Measurements from ENCODE around the gene ANKS1B.

GRCh38 chr12:98725476-98726247, 1259.1 kb downstream of the ANKS1B start:
- TF ChIP-seq CTCF (IDR thresholded peaks at IDR 0.05; ENCODE audit: low read length), result peak; percentile 33
- TF ChIP-seq EZH2 (IDR thresholded peaks at IDR 0.05; ENCODE audit: borderline replicate concordance, low read length), result no peak

Data from OCI-LY1 (cell line).